ENCODE results near the gene PRC1. TPM values are rescaled to one million over a fixed set of nuclear protein-coding genes. Genes with fewer than 3 reads are reported as not detected.

The PRC1 gene
- total and polyA plus RNA-seq, 2 of the 13 experiments (the other 11 are each of a cell fraction or from before 2014, with no cell fraction given), result 137 to 162 TPM

DNA sequence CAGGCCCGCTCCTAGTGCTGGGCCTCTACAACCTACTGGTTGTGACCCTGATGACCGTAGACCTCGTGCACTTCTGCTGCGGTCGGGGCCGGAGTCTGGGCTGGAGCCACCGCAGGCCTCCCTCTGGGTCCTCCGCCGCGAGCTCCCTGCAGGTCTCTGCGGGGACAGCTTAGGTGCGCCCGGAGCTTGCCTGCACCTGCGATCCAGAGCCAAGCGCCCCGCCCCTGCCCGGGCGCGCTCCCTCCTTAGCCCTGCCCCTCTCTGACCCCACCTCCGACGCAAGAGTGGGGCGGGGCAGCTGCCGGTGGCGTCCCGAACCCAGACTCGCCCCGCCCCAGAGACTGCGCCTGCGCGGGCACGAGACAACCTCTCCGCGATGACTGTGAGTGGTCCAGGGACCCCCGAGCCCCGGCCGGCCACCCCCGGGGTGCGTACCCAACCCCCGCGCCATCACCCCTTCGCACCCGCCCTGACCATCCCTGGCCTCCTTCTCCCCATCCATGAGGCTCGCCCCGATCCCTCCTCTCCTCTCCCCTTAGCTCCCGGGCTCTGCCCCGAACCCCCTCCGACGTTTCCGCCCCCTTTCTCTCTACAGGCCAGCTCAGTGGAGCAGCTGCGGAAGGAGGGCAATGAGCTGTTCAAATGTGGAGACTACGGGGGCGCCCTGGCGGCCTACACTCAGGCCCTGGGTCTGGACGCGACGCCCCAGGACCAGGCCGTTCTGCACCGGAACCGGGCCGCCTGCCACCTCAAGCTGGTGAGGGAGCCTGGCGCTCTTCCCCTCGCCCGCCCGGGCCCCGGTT lies 59.2 kb downstream of the PRC1 start, which contains the start of gene UNC45A (continued):
- TF ChIP-seq, protein P1, sequence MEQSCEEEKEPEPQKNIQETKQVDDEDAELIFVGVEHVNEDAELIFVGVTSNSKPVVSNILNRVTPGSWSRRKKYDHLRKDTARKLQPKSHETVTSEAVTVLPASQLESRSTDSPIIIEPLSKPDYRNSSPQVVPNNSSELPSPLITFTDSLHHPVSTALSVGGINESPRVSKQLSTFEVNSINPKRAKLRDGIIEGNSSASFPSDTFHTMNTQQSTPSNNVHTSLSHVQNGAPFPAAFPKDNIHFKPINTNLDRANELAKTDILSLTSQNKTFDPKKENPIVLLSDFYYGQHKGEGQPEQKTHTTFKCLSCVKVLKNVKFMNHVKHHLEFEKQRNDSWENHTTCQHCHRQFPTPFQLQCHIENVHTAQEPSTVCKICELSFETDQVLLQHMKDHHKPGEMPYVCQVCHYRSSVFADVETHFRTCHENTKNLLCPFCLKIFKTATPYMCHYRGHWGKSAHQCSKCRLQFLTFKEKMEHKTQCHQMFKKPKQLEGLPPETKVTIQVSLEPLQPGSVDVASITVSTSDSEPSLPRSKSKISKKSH (CRISPR knock-in tag; IDR thresholded peaks at IDR 0.05; ENCODE audit: borderline replicate concordance), result peak; percentile 58; the same call in 1 of the 2 replicates
- TF ChIP-seq ISL2 (CRISPR knock-in tag; IDR thresholded peaks at IDR 0.05) (0 out of 2 replicates have a peak, but pooled peaks have one; percentile 38), MED13 (CRISPR knock-in tag; IDR thresholded peaks at IDR 0.05) (no peak), ZBTB7A (CRISPR knock-in tag; IDR thresholded peaks at IDR 0.05) (peak; percentile 58), TAF1 (CRISPR knock-in tag; IDR thresholded peaks at IDR 0.05) (peak; percentile 54), CCDC6 (CRISPR knock-in tag; IDR thresholded peaks at IDR 0.05) (0 out of 2 replicates have a peak, but pooled peaks have one; percentile 53), ZNF30 (CRISPR knock-in tag; IDR thresholded peaks at IDR 0.05) (no peak), RFX5 (IDR thresholded peaks at IDR 0.05; ENCODE audit: low read depth, low read length) (no peak), ZBTB8A (CRISPR knock-in tag; IDR thresholded peaks at IDR 0.05; ENCODE audit: borderline replicate concordance, low read depth) (peak; percentile 67; the same call in 1 of the 2 replicates), RARA (CRISPR knock-in tag; IDR thresholded peaks at IDR 0.05) (peak; percentile 25; the same call in 1 of the 2 replicates), AGO2 (optimal IDR thresholded peaks at IDR 0.05; ENCODE audit: low read depth, low read length) (peak; percentile 61), RXRB (CRISPR knock-in tag; IDR thresholded peaks at IDR 0.05; ENCODE audit: borderline replicate concordance) (no peak), NFKB2 (CRISPR knock-in tag; IDR thresholded peaks at IDR 0.05; ENCODE audit: borderline replicate concordance) (peak; percentile 78; the same call in 1 of the 2 replicates), KLF11 (CRISPR knock-in tag; IDR thresholded peaks at IDR 0.05) (0 out of 2 replicates have a peak, but pooled peaks have one; percentile 20), ZNF563 (CRISPR knock-in tag; IDR thresholded peaks at IDR 0.05) (peak; percentile 61; the same call in 1 of the 2 replicates), ZNF788 (CRISPR knock-in tag; IDR thresholded peaks at IDR 0.05; ENCODE audit: borderline replicate concordance) (0 out of 2 replicates have a peak, but pooled peaks have one; percentile 60), LCORL (IDR thresholded peaks at IDR 0.05) (no peak), LCORL (CRISPR knock-in tag; IDR thresholded peaks at IDR 0.05) (peak; percentile 35; the same call in 1 of the 2 replicates), ZMAT3 (CRISPR knock-in tag; conservative IDR thresholded peaks at IDR 0.05) (0 out of 2 replicates have a peak, but pooled peaks have one; percentile 52), ZNF329 (CRISPR knock-in tag; IDR thresholded peaks at IDR 0.05; ENCODE audit: low read depth) (0 out of 2 replicates have a peak, but pooled peaks have one; percentile 42), RBM39 (IDR thresholded peaks at IDR 0.05; ENCODE audit: low read depth, low read length, poor library complexity, severe bottlenecking) (peak; percentile 69), KDM2A (CRISPR knock-in tag; IDR thresholded peaks at IDR 0.05; ENCODE audit: borderline replicate concordance, low read depth) (0 out of 2 replicates have a peak, but pooled peaks have one; percentile 43)
- TF ChIP-seq, protein P2, sequence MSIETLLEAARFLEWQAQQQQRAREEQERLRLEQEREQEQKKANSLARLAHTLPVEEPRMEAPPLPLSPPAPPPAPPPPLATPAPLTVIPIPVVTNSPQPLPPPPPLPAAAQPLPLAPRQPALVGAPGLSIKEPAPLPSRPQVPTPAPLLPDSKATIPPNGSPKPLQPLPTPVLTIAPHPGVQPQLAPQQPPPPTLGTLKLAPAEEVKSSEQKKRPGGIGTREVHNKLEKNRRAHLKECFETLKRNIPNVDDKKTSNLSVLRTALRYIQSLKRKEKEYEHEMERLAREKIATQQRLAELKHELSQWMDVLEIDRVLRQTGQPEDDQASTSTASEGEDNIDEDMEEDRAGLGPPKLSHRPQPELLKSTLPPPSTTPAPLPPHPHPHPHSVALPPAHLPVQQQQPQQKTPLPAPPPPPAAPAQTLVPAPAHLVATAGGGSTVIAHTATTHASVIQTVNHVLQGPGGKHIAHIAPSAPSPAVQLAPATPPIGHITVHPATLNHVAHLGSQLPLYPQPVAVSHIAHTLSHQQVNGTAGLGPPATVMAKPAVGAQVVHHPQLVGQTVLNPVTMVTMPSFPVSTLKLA (IDR thresholded peaks at IDR 0.05), result peak; percentile 14; the same call in 1 of the 2 replicates
- TF ChIP-seq, protein P3, sequence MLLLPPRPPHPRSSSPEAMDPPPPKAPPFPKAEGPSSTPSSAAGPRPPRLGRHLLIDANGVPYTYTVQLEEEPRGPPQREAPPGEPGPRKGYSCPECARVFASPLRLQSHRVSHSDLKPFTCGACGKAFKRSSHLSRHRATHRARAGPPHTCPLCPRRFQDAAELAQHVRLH (CRISPR knock-in tag; IDR thresholded peaks at IDR 0.05; ENCODE audit: borderline replicate concordance, low read depth), result peak; percentile 34; the same call in 1 of the 2 replicates
- TF ChIP-seq, protein P4, sequence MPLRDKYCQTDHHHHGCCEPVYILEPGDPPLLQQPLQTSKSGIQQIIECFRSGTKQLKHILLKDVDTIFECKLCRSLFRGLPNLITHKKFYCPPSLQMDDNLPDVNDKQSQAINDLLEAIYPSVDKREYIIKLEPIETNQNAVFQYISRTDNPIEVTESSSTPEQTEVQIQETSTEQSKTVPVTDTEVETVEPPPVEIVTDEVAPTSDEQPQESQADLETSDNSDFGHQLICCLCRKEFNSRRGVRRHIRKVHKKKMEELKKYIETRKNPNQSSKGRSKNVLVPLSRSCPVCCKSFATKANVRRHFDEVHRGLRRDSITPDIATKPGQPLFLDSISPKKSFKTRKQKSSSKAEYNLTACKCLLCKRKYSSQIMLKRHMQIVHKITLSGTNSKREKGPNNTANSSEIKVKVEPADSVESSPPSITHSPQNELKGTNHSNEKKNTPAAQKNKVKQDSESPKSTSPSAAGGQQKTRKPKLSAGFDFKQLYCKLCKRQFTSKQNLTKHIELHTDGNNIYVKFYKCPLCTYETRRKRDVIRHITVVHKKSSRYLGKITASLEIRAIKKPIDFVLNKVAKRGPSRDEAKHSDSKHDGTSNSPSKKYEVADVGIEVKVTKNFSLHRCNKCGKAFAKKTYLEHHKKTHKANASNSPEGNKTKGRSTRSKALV (CRISPR knock-in tag; IDR thresholded peaks at IDR 0.05), result peak; percentile 21; the same call in 1 of the 2 replicates

All from HepG2 (cell line).